ENCODE measurements around the gene AIFM3. TPM values are rescaled to one million over a fixed set of nuclear protein-coding genes. Genes with fewer than 3 reads are reported as not detected.

The AIFM3 gene
- total and polyA plus RNA-seq, 3 experiments from 2014 or later, result 0.16 to 0.33 TPM; not detected in 1

DNA sequence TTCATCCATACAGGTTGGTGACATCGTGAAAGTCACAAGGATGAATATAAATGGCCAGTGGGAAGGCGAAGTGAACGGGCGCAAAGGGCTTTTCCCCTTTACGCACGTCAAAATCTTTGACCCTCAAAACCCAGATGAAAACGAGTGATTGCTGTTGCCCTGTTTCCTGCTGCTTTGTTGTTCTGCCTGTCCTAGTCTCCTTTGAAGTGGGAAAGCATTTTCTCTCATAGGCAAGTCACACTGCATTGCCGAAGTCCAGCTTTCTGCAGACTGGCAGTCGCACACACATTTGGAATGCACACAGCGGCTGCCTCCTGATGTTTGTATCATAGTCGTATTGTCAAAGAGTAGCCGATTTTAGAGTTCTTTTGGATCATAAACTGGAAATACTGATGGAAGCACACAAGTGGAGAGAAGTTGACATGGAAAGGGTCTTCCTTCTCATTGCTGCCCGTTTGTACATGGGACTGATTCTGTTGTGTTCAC, 17.3 kb upstream of the AIFM3 start:
- ChIA-PET CTCF (interaction anchor here (1.6 kb wide), 1 partner anchor 11 kb away, joined by 10 read pairs; no protein-coding TSS in a partner anchor), POLR2A (no interaction called here)
- no peaks in the 10 kb centered on the region for H3K9me3 Mint-ChIP-seq
- Histone ChIP-seq H3K27ac (ENCODE audit: low read depth, low read length) (no peak overlapping the region), H3K36me3 (ENCODE audit: insufficient read depth, low read length) (peaks cover 44% of the 10 kb centered on the region), H3K4me1 (ENCODE audit: insufficient read depth, low read length) (peaks cover 6% of the 10 kb centered on the region), H3K27me3 (ENCODE audit: insufficient read depth, low read length, poor library complexity, severe bottlenecking) (no peaks in the 10 kb centered on the region), H3K4me3 (ENCODE audit: low read length) (no peak overlapping the region), H3K9me3 (ENCODE audit: low read length) (no peaks in the 10 kb centered on the region)
- DNase-seq, result peak in 1 of 5 donors; percentile 8
- no peak overlapping the region for H3K4me3 Mint-ChIP-seq
- H3K27ac Mint-ChIP-seq, result peak overlapping the region in 5 of 8 donors; percentile 10 to 77 (median 23)
- no peaks in the 10 kb centered on the region for H3K27me3 Mint-ChIP-seq
- peaks cover 9 to 71% (median 12%) of the 10 kb centered on the region in 3 donors for H3K36me3 Mint-ChIP-seq
- H3K4me1 Mint-ChIP-seq, result peaks cover 33 to 46% (median 42%) of the 10 kb centered on the region in 3 donors

DNA sequence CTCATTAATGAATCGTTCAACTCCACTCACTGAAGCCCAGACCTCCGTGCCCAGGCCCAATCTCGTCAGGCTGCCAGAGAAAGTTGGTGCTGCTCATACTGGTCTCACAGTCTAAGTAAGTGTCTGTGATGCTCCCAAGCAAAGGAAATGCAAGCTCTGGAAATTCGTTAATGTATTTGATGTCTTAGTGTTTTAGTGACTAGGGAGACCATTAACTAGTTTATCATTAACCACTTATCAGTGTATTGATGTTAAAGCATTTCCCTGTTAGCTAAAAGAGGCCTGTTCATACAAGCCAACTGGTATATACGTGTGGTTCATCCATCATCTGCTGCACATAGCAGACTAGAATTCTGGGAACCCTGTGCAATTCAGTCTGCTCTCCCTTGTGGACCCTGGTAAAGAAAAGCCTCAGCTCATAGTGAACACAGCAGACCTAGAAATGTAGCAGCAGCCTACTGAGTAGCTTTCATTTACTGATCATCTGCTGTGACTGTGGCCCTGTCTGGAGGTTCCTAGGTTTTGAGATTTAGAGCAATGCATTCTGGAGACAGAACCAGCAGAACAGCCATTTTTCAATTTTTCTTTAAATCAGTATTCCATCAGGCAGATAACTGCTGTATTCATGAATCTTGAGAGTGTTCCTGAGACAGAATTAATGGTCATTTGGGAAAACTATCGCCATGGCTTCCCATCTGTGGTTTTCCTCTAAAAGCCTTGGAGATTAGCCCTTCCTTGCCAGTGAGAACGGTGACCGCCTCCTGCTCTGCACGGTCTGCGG, 15.7 kb upstream of the AIFM3 start:
- peaks cover 44% of the 10 kb centered on the region for H3K36me3 ChIP-seq (ENCODE audit: insufficient read depth, low read length)
- no peaks in the 10 kb centered on the region for H3K9me3 ChIP-seq (ENCODE audit: low read length)
- no peak overlapping the region for H3K27ac ChIP-seq (ENCODE audit: low read depth, low read length)
- Mint-ChIP-seq H3K4me3 (no peak overlapping the region), H3K27ac (peak overlapping the region in 1 of 8 donors; percentile 36), H3K4me1 (peaks cover 22 to 31% (median 31%) of the 10 kb centered on the region in 3 donors), H3K9me3 (no peaks in the 10 kb centered on the region), H3K36me3 (peaks cover 9 to 65% (median 12%) of the 10 kb centered on the region in 3 donors), H3K27me3 (peaks cover 2 to 3% of the 10 kb centered on the region in 2 donors)
- DNase-seq, result no peak
- H3K4me3 ChIP-seq (ENCODE audit: low read length), result no peak overlapping the region
- peaks cover 6% of the 10 kb centered on the region for H3K4me1 ChIP-seq (ENCODE audit: insufficient read depth, low read length)
- ChIA-PET POLR2A (no interaction called here), CTCF (interaction anchor here (1.6 kb wide), 1 partner anchor 9 kb away, joined by 10 read pairs; no protein-coding TSS in a partner anchor)
- no peaks in the 10 kb centered on the region for H3K27me3 ChIP-seq (ENCODE audit: insufficient read depth, low read length, poor library complexity, severe bottlenecking)

DNA sequence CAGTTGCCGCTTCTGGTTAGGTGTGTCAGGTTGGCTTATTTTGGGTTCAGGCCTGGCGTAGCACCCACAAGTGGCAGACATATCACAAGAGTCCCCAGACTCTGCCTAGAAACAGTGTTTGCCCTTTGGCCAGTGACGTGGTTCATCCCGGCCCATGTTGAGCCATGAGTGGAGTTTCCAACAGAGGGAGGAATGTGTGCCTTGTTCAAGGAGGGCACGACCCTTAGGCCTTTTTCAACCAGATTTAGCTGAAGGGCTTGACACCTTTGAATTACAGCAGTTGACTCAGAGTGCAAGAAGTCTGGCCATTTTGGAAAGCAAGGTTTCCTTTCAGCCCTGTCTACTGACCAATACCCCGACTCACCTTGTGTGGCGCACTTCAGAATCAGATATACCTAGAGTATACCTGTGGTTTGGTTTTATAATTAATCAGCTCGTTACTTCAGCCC, 15.1 kb upstream of the AIFM3 start:
- Mint-ChIP-seq H3K4me3 (no peak overlapping the region), H3K27me3 (peaks cover 4 to 6% of the 10 kb centered on the region in 2 donors), H3K9me3 (no peaks in the 10 kb centered on the region), H3K27ac (peak overlapping the region in 1 of 8 donors; percentile 50), H3K4me1 (peaks cover 19 to 30% (median 25%) of the 10 kb centered on the region in 3 donors), H3K36me3 (peaks cover 9 to 60% (median 12%) of the 10 kb centered on the region in 3 donors)
- DNase-seq, result no peak
- no peak overlapping the region for H3K4me3 ChIP-seq (ENCODE audit: low read length)
- ChIA-PET POLR2A (no interaction called here), CTCF (no interaction called here)
- no peak overlapping the region for H3K27ac ChIP-seq (ENCODE audit: low read depth, low read length)
- H3K4me1 ChIP-seq (ENCODE audit: insufficient read depth, low read length), result peaks cover 9% of the 10 kb centered on the region
- H3K27me3 ChIP-seq (ENCODE audit: insufficient read depth, low read length, poor library complexity, severe bottlenecking), result no peaks in the 10 kb centered on the region
- H3K36me3 ChIP-seq (ENCODE audit: insufficient read depth, low read length), result peaks cover 44% of the 10 kb centered on the region
- no peaks in the 10 kb centered on the region for H3K9me3 ChIP-seq (ENCODE audit: low read length)

DNA sequence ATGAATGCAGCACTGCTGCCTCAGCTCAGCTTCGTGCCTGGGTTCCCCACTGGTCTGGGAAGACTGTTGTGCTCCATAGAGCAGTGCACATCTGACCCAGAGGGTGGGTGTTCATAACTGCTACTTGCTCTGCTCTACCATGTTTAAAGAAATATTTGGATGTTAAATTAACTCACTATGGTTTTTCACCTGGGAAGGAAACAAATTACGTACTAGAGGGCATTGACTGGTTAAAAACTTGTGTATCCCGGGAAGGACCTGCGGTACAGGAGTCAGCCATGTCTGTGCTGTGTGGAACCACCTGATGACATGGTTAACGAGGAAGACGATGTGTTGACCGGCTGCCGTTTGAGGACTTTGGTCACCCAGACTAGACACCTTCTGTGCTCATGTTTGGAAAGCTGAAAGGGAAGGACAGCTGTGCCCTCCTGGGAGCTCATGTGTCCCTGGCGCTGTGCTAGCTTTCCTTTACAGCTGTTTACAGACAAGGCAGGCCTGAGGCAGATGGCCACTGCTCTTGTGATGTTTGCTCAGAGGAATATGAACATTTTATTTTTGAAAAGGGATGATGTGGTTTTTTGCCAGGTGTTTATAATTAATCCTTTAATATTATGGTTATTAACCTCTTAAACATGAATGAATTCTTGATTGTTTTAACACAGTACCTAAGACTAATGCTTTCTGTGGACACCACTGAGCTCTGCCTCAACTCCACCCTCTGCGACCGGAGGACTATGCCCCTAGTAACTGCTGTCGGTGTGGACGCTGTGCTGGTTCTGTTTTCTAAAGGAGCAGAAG, 14.3 kb upstream of the AIFM3 start:
- ChIA-PET CTCF (interaction anchor here (0.5 to 0.9 kb wide), 2 partner anchors 8 to 67 kb away, joined by 3 read pairs; no protein-coding TSS in a partner anchor), POLR2A (interaction anchor here (0.5 to 0.6 kb wide), 2 partner anchors 9 kb away, joined by 3 to 4 read pairs; no protein-coding TSS in a partner anchor)
- H3K9me3 ChIP-seq (ENCODE audit: low read length), result no peaks in the 10 kb centered on the region
- Mint-ChIP-seq H3K9me3 (no peaks in the 10 kb centered on the region), H3K4me1 (peaks cover 18 to 33% (median 22%) of the 10 kb centered on the region in 3 donors), H3K27me3 (peaks cover 6 to 7% of the 10 kb centered on the region in 2 donors), H3K27ac (peak overlapping the region in 4 of 8 donors; percentile 6 to 60 (median 30)), H3K36me3 (peaks cover 9 to 59% (median 12%) of the 10 kb centered on the region in 3 donors), H3K4me3 (no peak overlapping the region)
- H3K27me3 ChIP-seq (ENCODE audit: insufficient read depth, low read length, poor library complexity, severe bottlenecking), result peaks cover 5% of the 10 kb centered on the region
- no peak overlapping the region for H3K27ac ChIP-seq (ENCODE audit: low read depth, low read length)
- H3K4me3 ChIP-seq (ENCODE audit: low read length), result no peak overlapping the region
- H3K4me1 ChIP-seq (ENCODE audit: insufficient read depth, low read length), result peaks cover 17% of the 10 kb centered on the region
- peaks cover 44% of the 10 kb centered on the region for H3K36me3 ChIP-seq (ENCODE audit: insufficient read depth, low read length)
- DNase-seq, result no peak

DNA sequence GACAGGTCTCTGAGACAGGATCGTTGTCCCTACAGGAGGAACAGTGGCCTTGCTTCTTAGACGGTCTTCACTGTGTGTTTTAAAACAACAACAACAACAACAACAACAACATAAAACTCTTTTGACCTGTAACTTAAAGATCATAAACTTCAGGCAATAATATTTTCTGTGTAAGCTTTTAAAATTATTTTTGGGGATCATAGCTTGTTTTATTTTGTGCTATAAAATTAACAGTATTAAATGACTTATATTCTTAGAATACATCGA, 13.8 kb upstream of the AIFM3 start:
- peak overlapping the region in 2 of 8 donors; percentile 44 to 60 for H3K27ac Mint-ChIP-seq
- POLR2A ChIA-PET, result interaction anchor here (0.6 kb wide), 1 partner anchor 10 kb away, joined by 4 read pairs; no protein-coding TSS in a partner anchor
- Histone ChIP-seq H3K27me3 (ENCODE audit: insufficient read depth, low read length, poor library complexity, severe bottlenecking) (peaks cover 10% of the 10 kb centered on the region), H3K9me3 (ENCODE audit: low read length) (no peaks in the 10 kb centered on the region), H3K4me1 (ENCODE audit: insufficient read depth, low read length) (peaks cover 22% of the 10 kb centered on the region), H3K4me3 (ENCODE audit: low read length) (no peak overlapping the region), H3K36me3 (ENCODE audit: insufficient read depth, low read length) (peaks cover 40% of the 10 kb centered on the region), H3K27ac (ENCODE audit: low read depth, low read length) (no peak overlapping the region)
- peaks cover 13 to 33% (median 20%) of the 10 kb centered on the region in 3 donors for H3K4me1 Mint-ChIP-seq
- H3K9me3 Mint-ChIP-seq, result no peaks in the 10 kb centered on the region
- H3K27me3 Mint-ChIP-seq, result peaks cover 11% of the 10 kb centered on the region in 2 donors
- peaks cover 9 to 54% (median 12%) of the 10 kb centered on the region in 3 donors for H3K36me3 Mint-ChIP-seq
- H3K4me3 Mint-ChIP-seq, result no peak overlapping the region
- no peak for DNase-seq
- CTCF ChIA-PET, result interaction anchor here (0.9 kb wide), 1 partner anchor 67 kb away, joined by 3 read pairs; no protein-coding TSS in a partner anchor

DNA sequence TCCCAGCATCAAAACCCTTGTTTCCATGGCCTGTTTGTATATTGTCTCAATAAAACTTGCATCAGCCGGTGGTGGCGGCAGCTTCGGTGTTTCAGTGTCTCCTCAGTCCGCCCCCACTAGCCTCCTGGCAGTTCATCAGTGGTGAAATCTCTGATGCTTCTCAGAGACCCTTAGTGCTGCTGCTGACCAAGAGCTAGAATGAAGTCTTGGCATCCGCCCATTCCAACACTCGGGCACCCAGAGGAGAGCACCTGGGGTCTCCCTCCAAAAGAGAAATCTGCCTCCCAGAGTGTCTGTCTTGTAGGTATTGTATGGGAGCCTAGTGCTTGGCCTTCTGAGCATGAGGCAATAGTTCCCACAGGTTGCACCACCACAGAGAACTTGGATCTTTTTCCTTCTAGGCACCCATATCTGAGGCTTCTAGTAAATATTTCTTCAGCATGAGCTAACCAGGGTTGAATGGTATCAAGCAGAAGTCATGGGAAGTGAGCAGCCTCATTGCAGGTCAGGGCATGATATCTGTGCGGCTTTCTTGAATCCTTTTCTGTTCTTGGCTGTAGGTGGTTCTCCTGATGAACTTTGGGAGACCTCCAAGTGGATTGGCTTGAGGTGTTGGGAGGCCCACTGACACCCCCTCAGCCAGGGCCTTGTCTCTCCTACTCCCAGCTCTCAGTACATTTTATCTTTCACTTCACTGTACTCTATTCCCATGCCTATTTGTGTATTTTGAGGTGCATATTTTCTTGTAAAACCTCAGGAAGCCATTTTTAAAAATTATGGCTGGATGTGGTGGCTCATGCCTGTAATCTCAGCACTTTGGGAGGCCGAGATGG, 13.2 kb upstream of the AIFM3 start:
- H3K27ac Mint-ChIP-seq, result peak overlapping the region in 2 of 8 donors; percentile 44 to 61
- peak overlapping the region; percentile 3 for H3K27ac ChIP-seq (ENCODE audit: low read depth, low read length)
- H3K4me1 Mint-ChIP-seq, result peaks cover 12 to 30% (median 14%) of the 10 kb centered on the region in 3 donors
- no peaks in the 10 kb centered on the region for H3K9me3 Mint-ChIP-seq
- peaks cover 10% of the 10 kb centered on the region for H3K27me3 ChIP-seq (ENCODE audit: insufficient read depth, low read length, poor library complexity, severe bottlenecking)
- H3K4me1 ChIP-seq (ENCODE audit: insufficient read depth, low read length), result peaks cover 22% of the 10 kb centered on the region
- CTCF ChIA-PET, result interaction anchor here (0.9 kb wide), 1 partner anchor 68 kb away, joined by 3 read pairs; no protein-coding TSS in a partner anchor
- POLR2A ChIA-PET, result no interaction called here
- H3K36me3 Mint-ChIP-seq, result peaks cover 9 to 51% (median 12%) of the 10 kb centered on the region in 3 donors
- H3K36me3 ChIP-seq (ENCODE audit: insufficient read depth, low read length), result peaks cover 37% of the 10 kb centered on the region
- no peak overlapping the region for H3K4me3 Mint-ChIP-seq
- H3K27me3 Mint-ChIP-seq, result peaks cover 12 to 14% of the 10 kb centered on the region in 2 donors
- H3K9me3 ChIP-seq (ENCODE audit: low read length), result no peaks in the 10 kb centered on the region
- no peak overlapping the region for H3K4me3 ChIP-seq (ENCODE audit: low read length)
- DNase-seq, result no peak

DNA sequence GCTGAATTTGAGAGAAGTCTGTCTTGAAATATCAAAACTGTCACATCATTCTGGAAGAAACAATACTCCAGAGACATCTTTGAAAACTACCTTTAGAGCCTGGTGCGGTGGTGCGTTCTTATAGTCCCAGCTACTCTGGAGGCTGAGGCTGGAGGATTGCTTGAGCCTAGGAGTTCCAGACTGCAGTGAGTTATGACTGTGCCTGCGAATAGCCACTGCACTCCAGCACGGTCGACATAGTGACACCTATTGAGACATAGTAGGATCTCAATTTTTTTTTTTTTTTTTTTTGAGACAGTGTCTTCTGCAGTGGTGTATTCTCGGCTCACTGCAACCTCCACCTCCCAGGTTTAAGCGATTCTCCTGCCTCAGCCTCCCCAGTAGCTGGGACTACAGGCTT, 11.5 kb upstream of the AIFM3 start:
- H3K36me3 Mint-ChIP-seq, result peaks cover 3 to 37% (median 9%) of the 10 kb centered on the region in 3 donors
- H3K27ac Mint-ChIP-seq, result no peak overlapping the region
- no peak for DNase-seq
- peaks cover 22% of the 10 kb centered on the region for H3K36me3 ChIP-seq (ENCODE audit: insufficient read depth, low read length)
- H3K27me3 ChIP-seq (ENCODE audit: insufficient read depth, low read length, poor library complexity, severe bottlenecking), result peaks cover 10% of the 10 kb centered on the region
- H3K4me1 ChIP-seq (ENCODE audit: insufficient read depth, low read length), result peaks cover 16% of the 10 kb centered on the region
- CTCF ChIA-PET, result interaction anchor here (1.2 kb wide), 1 partner anchor 24 kb away, joined by 3 read pairs; no protein-coding TSS in a partner anchor
- no peak overlapping the region for H3K4me3 ChIP-seq (ENCODE audit: low read length)
- H3K9me3 ChIP-seq (ENCODE audit: low read length), result no peaks in the 10 kb centered on the region
- no peaks in the 10 kb centered on the region for H3K9me3 Mint-ChIP-seq
- H3K4me1 Mint-ChIP-seq, result peaks cover 4 to 19% (median 5%) of the 10 kb centered on the region in 3 donors
- H3K4me3 Mint-ChIP-seq, result peak overlapping the region in 2 of 7 donors; percentile 32 to 51
- peaks cover 16 to 19% of the 10 kb centered on the region in 2 donors for H3K27me3 Mint-ChIP-seq
- POLR2A ChIA-PET, result no interaction called here
- H3K27ac ChIP-seq (ENCODE audit: low read depth, low read length), result no peak overlapping the region
